GM18868 (cell line): ENCODE measurements around the gene WDFY4.

Experiments used
- ATAC-seq: cut with Tn5 transposase; IDR thresholded peaks from one replicate; pipeline ENCODE4 v1.9.1; 2021; ENCODE audit warnings: mild to moderate bottlenecking, moderate library complexity; ENCODE audit not compliant: unreplicated experiment

The WDFY4 gene

DNA sequence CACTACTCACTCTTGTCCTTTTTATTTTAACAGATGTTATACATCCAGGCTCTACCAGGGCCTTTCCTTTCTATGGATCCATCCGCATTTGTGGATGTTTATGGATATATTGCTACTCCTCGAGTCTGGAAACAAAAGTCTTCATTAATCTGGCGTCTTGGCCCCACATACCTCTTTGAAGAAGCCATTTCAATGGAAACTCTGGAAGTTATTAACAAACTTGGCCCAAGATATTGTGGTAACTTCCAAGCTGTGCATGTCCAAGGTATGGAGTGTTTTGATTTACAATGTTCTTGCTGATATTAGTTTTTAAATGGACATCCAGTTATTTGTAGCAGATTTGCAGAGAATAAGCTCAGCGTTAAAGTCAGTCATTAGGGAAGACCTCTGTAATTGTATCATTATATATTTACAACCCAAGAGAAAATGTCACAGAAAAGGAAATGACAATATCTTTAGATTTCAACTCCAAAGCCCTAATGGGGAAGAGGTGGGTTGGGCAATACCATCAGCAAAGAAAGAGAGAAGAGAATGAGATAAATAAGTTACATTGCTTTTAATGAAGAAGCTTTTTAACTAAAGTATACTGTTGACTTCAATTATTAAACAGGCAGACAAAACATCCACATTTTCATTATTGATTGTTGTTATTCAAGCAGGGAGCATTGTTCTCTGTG lies 102.1 kb downstream of the WDFY4 start:
- ATAC-seq: no peak

DNA sequence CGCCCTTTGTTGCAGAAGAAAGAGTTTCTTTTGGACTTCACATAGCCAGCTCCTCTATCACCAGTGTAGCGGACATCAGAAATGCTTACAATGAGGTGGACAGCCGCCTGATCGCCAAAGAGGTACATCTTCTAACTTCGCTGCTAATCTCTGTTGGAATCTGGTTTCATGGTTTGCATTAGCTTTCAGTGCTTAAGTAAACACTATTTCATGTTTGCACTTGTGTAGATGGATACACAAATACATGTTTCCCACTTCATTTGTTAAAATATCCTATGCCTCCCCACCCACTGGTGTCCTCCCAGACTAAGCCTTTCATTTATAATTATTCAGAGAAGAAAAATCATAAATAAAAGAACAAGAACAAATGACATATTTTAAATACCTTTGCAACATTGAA lies 103.9 kb downstream of the WDFY4 start:
- ATAC-seq: no peak

DNA sequence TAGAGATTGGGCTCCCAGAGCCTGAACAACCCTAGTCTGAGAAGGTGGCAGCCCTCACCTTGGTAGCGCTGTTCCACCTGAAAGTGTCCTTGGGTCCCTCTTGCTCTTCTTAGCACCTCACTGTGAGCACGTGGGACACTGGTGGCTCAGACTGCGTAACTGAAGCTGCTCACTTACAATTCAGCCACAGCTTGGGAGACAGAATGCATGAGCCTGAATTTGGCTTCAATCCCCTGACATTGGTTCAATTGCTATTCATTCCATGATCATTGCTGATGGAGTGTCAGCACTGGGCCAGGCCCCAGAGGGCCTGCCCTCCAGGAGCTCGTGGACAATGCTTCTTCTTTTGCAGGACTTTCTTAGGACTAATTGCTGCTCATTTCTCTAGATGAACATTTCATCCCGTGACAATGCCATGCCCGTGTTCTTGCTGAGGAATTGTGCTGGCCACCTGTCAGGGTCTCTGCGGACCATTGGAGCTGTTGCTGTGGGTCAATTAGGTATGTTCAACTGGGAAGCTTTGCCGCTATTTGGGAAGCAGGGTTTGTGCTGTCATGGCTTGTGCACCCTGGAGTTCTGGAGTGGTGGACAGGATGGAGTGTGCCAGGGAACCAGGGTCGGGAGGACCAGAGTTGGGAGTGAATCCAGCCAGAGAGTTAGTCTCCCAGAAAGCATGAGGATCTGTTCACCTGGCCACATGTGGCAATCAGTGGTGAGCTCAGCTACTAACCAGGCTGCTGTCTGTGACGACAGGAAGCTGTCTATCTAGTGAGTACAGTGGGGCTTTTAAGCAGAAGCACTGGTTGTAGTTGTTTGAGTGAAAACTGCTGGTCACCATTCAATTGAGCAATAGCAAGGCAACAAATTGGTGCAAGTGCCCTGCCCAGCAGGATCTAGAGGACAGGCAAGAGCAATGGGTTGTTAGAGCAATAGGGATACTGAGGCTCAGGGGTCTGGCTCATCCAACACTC lies 105.1 kb downstream of the WDFY4 start:
- no peak for ATAC-seq

DNA sequence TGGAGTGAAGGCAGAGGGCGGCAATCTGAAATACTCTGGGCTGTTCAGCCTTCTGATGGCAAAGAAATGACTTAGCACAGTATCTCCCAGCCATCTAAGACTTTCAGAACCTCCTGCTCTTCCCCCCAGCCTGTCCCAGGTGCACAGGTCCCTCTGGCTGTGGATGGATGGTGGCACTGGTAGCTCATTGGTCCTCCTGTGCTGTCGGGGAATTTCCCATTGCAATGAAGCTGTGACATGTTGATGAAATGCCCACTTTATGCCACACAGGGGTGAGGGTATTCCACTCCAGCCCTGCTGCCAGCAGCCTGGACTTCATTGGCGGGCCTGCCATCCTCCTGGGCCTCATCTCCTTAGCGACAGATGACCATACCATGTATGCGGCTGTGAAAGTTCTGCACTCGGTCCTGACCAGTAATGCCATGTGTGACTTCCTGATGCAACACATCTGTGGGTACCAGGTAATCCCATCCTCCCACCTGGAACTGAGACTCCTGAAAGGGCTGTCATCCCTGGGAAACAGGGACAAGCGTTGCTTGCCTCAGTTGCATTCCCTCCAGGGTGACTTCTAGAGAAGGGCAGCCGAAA lies 105.9 kb downstream of the WDFY4 start:
- ATAC-seq: no peak

DNA sequence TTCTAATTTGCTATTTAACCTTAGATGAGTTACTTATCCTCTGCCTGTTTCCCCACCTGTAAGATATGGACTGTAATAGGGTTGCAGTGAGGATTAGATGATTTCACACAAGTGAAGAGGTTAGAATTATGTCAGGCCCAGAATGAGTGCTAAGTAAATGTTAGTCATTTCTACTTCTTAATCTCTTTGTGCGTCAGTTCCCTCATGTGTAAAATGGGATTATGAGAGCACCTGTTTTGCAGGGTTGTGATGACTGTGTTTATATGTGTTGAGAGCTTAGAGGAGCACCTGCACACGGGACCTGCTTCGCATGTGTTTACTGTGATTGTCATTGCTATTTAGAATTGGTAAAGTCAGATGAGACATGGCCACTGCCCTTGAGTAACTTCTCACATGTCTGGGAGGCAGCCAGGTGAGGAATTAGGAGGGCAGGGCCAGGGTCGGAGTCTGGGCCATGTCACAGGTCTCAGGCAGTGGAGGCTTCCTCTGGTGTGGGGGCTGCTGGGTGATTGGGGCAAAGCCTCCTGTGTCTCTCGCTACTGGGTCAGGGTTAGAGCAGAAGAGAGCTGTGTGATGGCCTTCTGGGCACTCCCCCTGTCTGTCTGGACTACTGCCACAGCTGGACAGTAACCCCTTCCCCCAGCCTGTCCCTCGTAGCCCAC lies 106.7 kb downstream of the WDFY4 start:
- no peak for ATAC-seq

DNA sequence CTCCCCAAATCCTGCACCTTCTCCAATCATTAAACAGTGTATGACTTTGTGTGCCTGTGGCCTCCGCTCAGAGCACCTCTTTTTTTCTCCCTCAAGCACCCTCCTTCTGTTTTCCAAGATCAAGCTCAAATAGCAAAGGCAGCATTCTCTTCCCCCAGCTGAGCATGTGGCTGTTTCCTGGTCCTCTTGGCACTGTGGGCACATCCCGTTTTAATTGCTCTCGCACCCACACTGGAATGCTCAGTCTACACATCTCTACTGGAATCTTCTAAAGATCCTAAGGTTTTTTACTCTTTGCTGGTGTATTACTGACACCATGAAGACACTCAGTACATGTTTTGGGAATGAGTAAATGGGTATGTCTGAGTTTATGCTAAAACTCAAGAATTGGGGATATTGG lies 107.4 kb downstream of the WDFY4 start:
- ATAC-seq: no peak

DNA sequence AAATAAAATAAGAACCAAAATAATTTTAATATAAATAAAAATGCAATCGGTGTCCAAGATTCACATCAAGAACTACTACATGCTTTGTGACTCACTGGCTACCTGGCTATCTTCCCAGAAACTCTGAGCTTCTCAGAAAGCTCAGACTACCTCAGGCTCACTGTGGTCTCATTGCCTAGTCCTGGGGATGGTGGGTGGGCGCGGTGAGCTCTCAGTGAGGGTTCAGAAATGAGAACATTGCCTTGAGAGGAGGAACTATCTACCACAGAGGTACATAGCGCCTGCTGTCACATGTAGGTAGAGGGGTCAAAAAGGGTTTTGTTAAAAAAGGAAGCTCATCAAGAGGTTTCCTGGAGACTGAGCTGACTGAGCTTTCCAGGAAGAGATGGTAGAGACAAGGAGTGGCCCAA lies 108.0 kb downstream of the WDFY4 start:
- no peak for ATAC-seq

DNA sequence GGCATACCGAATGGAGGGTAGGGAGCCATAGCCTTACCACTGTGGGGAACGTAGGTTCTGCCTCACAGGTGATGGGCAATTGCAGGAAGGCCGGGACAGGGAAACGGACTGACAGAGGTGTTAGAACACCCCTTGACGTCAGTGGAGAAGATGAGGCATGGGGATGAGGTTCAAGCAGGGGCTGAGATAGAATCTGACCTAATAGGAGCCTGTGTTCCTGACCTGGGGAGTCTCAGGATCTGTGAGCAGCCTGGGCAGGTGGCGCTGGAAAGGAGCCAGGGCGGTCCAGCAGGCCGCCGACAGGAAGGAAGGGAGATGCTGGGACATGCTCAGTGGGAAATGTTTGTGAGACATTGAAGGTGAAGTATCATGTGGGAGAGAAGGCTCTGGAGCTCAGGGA lies 109.4 kb downstream of the WDFY4 start:
- ATAC-seq: no peak

DNA sequence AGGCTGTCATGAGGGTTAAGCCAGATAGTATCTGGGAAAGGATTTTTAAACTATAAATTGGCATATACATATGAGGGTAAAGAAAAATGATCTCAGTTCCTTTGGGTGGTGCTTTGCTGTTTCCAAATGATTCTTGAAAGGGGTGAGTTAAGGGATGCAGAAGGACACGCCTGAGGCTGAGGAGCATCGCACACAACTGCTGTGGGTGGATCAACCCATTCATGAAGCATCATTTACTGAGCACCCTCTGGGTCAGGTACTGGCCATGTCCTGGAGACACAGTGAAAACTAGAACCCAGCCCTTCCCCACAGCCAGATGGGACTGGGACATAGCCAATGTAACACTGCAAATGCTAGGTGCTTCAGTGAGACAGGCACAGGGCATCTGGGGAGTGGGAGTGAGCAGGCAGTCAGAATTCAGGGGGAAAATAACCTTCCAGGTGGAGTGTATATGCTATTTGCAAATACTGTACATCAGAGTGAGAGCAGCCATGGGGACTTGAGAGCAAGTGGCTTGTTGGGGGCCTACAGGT lies 112.1 kb downstream of the WDFY4 start:
- no peak for ATAC-seq

DNA sequence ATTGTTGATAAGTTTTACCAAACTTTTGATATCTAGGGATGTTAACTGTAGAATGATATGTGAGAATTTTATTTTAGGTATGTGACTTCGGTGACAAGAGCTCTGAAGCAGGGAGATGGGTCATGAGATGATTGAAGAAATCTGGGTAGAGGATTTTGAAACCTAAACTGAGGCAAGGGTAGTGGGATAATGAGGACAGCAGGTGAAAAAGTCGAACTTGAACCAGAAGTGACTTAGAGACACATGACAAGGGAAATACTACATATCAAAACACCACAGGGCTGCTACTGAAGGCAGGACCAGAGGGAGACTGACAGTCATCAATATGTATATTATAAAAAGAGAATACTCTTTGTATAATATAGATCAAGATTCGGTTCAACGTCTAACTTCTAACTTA lies 113.2 kb downstream of the WDFY4 start:
- ATAC-seq: no peak

DNA sequence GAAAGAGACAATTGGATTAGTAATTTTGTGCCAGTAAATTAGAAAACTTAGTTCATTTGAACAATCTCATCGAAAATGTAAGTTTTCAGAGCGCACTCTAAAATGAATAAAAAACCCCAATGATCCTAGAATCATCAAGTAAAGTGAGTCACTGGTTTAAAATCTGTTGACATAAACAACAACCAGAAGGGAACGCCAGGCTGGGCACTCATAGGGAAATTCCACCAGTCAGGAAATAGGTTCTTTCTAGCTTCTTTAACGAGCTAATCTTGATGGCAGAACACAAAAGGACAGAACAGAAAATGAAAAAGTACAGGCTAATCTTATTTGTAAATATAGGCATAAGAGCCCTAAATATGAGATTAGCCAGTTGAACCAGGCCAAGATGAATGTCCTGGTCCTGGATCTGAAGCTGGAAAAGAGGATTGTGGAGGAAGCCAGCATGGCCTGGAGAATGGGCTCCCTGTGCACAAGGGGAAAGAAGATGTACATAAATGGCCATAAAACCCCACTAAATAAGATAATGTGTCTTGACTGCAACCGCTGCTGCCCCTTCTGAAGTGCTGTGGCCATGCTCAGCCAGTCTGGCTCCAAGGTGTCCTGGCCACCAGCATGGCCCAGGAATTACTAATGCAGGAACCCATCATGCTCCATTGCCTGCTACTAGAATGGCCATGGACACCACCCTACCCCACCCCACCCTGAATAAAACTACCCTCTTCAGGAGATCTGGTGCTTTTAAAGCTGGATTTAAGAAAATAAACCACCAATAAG lies 114.0 kb downstream of the WDFY4 start:
- ATAC-seq: no peak

DNA sequence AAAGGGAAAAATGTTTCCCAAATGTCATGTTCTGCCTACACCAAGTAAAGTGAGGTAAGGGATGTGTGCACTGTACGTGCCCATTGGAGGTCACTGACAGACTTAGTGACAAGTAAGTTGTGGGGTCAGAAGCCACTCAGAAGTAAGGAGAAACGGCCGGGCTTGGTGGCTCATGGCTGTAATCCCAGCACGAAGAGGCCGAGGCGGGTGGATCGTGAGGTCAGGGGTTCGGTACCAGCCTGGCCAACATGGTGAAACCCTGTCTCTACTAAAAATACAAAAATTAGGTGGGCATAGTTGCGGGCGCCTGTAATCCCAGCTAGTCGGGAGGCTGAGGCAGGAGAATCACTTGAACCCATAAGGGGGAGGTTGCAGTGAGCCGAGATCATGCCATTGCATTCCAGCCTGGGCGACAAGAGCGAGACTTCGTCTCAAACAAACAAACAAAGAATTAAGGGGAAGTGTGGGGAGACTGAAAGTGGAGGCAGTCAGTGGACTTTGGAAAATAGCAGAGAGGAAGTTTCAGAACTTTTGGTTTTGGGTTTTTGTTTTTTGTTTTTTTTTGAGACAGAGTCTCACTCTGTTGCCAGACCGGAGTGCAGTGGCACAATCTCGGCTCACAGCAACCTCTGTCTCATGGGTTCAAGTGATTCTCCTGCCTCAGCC lies 114.8 kb downstream of the WDFY4 start:
- no peak for ATAC-seq

DNA sequence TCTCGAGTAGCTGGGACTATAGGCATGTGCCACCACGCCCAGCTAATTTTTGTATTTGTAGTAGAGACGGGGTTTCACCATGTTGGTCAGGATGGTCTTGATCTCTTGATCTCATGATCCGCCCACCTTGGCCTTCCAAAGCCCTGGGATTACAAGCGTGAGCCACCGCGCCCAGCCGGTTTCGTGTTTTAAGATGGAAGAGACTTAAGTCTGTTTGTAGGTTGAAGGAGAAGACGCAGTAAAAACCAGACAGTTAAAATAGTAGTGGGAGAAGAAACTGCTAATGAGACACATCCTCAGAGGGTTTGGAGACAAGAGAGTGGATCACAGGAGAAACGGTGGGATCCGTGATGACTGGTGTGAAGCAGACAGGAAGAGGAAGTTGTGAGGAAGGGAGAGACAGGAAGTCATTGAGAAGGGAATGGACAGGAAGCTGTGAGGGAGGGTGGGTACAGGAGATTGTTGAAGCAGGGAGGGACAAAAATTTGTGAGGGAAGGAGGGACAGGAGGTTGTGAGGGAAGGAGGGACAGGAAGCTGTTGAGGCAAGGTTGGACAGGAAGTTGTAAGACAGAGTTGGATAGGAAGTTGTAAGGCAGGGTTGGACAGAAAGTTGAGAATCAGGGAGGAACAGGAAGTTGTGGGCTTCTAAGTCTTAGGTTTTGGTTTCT lies 115.5 kb downstream of the WDFY4 start:
- ATAC-seq: no peak

DNA sequence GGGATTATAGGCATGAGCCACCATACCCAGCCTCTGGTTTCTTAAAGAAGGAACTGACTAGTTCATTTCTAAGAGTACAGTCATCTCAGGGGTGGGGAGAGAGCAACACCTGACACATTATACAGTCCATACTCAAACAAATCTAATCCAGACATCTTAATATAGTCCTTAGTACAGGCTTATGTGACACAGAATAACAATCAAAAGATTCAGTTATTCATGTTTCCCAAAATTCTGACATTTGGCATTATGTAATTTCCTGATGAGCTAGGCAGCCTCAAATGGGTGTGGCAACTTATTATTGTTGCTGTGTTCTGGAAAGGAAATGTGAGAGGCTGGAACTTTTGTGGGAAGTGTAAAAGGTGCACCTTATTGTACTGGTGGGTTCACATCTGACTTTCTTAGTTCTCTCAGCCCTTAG lies 116.3 kb downstream of the WDFY4 start:
- ATAC-seq: no peak

DNA sequence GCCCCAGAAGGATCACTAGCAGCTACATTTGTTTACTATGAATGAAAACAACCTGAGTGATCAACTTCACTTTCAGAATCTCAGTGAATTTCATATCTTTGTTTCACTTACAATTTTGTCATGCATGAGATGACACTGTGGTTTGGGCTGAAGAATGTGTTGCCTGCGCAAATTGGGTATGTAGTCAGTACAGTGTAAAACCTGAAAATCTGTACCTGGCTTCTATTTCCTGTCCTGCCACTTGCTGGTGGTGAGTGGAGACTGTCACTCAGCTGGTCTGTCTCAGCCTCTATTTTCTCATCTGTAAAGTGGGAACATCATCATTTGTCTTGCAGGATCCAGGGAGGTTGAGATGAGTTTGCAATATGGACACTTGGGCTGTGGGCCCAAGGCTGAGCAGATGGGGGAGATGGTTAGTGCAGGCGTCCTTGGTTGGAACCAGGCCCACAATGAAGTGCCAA lies 118.0 kb downstream of the WDFY4 start:
- ATAC-seq: peak; percentile 86

DNA sequence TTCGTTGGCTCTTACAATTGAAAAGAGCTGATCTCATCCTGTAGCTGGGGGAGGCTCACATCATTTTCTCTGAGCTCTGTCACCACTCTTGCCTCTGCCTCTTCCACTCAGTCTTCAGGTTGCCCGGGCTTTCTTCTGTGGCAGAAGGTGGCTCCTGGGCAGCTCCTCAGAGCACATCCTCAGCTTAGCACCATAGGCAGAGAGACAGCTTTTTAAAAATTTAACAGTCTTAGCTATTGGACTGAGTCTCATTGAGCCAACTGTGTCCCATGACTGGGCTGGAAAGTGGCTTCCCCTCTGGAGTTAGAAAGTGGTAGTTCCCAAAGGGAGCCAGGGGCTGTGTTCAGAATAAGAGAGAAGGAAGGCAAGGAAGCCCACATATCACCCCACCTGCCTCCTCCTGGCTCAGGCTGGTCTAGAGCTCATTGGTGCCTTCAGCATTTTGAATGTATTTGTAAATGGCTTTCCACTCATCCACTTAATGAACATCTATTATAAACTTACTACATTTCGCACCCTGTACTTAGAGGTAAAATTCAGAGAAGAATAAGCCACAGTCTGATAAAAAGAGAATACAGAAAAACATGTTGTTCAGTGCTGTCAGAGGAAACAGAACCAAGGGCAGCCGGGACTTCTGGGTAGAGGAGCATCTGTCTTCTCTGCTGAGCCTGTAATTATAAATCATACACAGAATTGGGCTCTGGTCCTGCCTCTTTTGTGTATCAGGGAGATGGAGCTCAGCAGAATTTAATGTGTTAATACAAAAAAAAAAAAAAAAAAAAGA lies 119.3 kb downstream of the WDFY4 start:
- no peak for ATAC-seq

DNA sequence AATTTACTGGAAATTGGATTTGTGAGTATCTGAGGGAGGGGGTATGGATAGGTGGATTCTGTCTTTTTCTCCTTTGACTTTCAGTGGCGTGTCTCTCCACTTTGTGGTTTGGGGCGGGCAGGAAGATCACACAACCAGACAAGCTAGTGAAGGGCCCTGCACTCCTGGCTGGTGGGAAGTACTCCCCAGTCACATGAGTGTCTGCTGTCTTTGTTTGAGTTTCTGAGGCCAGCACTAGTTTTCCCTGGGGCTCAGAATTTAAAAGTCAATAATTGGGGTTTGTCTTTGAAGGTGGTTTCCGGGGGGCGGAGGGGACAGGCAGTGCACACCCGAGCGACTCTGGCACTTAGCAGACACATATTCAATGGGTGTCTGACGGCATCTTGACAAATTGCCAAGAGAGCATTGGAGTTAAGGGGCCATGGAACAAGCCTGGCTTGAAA lies 120.1 kb downstream of the WDFY4 start:
- ATAC-seq: peak; percentile 52

DNA sequence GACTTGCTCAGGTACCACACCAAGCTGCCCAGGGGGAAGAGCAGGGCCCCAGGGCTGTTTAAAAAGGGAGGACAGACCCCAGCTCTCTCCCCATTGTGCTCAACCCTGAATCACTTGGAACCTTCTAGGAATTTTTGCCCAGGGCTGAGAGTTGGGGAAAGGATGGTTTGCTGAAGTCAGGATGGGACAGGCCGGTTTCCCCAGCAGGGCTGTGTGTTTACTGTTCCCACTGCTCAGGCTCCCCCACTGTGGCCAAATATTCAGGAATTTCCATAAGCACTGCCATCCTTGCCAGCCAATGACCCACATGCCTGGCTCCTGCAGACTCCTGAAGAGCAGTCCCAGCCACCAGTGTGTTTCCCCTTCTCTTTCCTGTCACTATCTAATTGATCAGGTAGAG lies 120.7 kb downstream of the WDFY4 start:
- ATAC-seq: no peak
